Embryonic facial prominence (tissue), 1 donor: ENCODE results near the gene NECAB2.

Experiments used
- DNase-seq: peaks from one replicate; pipeline ENCODE4 v3.0.0-alpha.2; 2016; ENCODE audit errors: extremely low spot score

The NECAB2 gene

GRCh38 chr16:84045001-84045817 lies 77.2 kb downstream of the NECAB2 start:
- no peak for DNase-seq

- DNase-seq, result no peak
Observed at GRCh38 chr16:84045818-84046470, 77.9 kb downstream of the NECAB2 start.

GRCh38 chr16:84047206-84047605 lies 79.2 kb downstream of the NECAB2 start:
- DNase-seq, result no peak

GRCh38 chr16:84047626-84048025 lies 79.6 kb downstream of the NECAB2 start:
- no peak for DNase-seq

GRCh38 chr16:84048270-84048669 lies 80.2 kb downstream of the NECAB2 start:
- no peak for DNase-seq

GRCh38 chr16:84048871-84049270 lies 80.8 kb downstream of the NECAB2 start:
- DNase-seq, result no peak

- no peak for DNase-seq
Observed at GRCh38 chr16:84049403-84050060, 81.5 kb downstream of the NECAB2 start.

- DNase-seq, result no peak
Observed at GRCh38 chr16:84050316-84050715, 82.3 kb downstream of the NECAB2 start.

- no peak for DNase-seq
Observed at GRCh38 chr16:84052071-84052622, 84.1 kb downstream of the NECAB2 start.
